Activated CD8-positive, alpha-beta memory T cell treated with anti-CD3 and anti-CD28 coated beads for 24 hours (primary cell): ENCODE results near the gene PRKG1.
"Not testable (repeated sequence)": the region's sequence is repeated elsewhere in the genome, so short reads cannot be mapped to it uniquely, and the experiment has no call there.

ENCODE experiments used
- DNase-seq: peaks from one replicate; pipeline ENCODE4 v3.0.0-alpha.2; 2020

The PRKG1 gene

DNA sequence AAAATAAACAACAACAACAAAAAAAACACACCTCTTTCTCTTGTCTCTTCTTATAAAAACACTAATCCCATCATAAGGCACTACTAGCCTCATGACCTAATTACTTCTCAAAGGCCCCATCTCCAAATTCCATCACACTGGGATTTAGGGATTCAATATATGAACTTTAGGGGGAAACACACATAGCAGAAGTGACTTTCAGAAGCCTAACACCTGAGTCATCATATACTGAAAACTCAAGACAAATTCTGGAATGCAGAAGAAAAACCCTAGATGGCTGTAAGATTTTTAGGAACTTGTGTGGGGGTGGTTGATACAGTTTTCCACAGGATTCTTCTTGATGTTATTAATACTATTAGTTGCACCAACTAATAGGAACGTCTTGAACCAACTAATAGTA, 658.8 kb downstream of the PRKG1 start:
- DNase-seq: no peak

DNA sequence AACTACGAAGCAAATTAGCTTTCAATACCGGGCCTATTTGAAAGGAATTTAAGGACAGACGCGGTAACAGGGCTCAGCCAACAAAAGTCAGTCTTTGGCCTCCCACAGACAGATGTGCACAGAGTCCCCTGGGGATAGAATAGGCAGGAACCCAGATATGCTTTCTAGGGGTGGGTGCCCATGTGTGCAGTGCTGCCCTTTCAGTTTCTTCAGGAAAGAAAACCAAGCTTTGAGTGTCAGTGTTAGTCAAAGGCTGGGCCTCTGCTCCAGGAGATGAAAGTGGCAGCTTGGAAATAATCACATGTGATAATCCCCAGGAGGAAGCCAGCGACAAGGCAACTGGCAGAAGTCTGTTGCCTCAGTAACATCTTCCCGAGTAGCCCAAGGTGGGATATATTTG, 668.9 kb downstream of the PRKG1 start:
- no peak for DNase-seq

DNA sequence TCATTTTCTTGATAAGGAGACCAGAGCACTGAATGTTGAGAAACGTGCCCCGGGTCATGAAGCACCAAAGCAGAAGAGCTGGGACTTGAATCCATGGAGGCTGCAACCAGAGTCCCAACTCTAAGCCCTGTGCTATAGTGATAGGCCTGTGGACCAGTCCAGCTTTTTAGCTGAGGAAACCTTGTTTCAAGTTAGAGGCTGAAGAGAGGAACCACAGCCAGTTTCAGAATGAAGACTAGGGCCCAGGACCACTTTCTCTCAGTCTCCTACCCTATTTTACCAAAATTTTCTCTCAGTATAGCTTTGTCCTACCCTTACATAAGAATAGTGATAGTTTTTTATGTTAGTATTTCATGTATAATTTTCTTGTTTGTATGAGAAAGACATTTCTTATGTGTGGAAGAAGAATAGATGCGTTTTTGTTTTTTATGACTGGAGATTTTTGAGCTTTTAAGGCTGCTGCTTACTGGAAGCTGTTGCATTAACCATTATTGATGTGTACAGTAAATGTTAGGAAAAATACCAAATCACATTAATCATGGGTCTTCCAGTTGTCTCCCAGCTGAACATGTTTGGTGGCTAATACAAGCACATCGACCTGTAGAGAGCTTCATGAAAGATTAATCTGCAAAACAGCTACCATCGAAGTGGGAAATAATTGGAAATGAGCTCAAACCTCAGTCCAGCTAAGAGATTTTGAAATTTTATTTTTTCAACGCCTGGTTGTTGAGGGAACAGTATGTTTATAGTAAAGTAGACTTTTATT, 670.1 kb downstream of the PRKG1 start:
- DNase-seq: no peak

DNA sequence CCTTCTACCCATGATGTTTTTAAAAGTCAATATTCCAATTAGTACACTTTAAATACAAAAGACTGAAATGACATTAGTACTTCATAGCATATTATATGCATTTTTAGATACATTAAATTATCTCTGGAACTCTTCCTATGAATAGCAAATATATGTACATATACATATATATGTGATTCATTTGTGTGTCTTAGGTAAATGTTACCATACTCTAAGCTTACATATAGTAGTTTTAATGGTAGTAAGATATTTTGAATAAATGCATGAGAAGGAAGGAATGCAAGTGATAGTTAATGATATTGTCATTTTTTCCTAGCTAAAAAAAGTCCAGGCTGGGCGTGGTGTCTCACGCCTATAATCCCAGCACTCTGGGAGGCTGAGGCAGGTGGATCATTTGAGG, 671.1 kb downstream of the PRKG1 start:
- no peak for DNase-seq

DNA sequence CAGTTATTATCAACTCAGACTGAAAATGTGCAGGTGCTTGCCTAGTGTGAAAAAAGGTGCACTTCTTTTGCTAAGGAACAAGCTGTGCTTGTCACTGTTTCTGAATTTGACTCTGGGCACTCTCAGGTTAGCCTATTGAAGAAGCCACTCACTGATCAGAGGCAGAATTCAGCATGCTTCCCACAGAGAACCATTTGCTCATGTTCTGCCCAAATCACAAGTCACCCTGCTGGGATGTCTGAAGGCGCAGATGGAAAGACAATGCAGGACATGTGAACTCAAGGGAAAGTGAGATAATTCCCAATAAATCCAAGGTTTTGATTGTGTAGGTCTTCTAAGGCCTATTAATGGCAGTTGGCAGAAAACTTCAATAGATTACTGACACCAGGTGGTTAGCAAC, 672.9 kb downstream of the PRKG1 start:
- DNase-seq: no peak

DNA sequence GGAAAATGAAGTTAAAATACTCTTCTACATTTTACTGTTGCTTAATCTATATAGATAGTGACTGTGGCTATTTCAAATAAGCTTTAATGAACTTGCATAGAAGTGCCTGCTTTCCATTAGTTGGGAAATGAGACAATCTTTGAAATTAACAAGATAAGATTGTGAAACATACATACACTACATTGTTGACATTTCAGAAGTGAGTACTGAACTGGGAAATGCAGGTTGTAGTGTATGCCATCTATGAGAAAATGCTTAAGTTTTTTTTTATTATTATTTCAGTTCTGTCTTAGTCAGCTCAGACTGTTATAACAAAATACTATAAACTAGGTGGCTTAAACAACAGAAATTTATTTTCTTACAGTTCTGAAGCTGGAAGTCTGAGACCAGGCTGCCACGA, 674.7 kb downstream of the PRKG1 start:
- DNase-seq: no peak

DNA sequence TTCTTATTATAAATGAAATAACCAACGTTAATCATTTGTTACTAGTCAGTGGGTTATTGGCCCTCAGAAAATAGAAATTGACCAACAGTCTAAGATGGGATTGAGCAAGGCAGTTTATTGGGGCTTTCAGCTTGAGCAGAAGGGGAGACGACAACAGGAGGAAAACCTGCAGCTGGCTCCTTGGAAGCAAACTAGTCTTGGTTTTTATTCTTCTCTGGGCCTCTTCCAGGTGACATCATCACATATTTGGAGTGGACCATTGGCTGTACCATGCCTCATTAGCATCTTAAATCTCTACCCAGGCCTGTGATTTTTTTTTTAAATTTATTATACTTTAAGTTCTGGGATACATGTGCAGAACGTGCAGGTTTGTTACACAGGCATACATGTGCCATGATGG, 684.1 kb downstream of the PRKG1 start:
- DNase-seq: no peak

DNA sequence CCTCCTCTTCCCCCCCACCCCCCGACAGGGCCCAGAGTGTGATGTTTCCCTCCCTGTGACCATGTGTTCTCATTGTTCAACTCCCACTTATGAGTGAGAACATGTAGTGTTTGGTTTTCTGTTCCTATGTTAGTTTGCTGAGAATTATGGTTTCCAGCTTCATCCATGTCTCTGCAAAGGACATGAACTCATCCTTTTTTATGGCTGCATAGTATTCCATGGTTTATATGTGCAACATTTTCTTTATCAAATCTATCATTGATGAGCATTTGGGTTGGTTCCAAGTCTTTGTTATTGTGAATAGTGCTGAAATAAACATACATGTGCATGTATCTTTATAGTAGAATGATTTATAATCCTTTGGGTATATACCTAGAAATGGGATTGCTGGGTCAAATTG, 684.6 kb downstream of the PRKG1 start:
- not testable (repeated sequence) for DNase-seq

DNA sequence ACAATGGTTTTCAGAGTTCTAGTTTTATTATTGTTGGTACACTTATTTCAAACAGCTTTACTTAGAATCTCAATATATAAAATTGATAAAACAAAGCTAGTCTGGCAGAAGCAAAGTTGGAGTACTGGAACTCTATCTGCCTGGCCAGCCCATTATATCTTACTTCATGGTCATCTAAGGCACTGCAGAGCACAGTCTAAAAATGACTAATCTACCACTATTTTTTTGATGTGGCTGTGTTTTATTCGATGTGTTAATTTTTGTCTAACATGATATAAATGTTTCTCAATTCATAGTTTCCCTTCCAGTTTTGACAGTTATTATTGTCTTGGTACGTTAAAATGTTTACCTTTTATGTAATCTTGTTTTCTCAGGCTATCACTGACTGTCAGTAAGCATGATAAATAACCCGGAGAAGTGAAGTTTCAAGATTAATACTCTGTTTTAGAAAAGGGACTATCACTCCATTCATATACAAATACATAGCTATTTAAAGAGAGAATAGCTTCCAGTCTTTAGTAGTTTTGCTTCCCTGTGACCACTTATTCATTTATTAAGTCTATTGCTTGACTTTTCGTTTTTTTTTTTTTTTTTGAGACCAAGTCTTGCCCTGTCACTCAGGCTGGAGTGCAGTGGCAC, 685.7 kb downstream of the PRKG1 start:
- no peak for DNase-seq

DNA sequence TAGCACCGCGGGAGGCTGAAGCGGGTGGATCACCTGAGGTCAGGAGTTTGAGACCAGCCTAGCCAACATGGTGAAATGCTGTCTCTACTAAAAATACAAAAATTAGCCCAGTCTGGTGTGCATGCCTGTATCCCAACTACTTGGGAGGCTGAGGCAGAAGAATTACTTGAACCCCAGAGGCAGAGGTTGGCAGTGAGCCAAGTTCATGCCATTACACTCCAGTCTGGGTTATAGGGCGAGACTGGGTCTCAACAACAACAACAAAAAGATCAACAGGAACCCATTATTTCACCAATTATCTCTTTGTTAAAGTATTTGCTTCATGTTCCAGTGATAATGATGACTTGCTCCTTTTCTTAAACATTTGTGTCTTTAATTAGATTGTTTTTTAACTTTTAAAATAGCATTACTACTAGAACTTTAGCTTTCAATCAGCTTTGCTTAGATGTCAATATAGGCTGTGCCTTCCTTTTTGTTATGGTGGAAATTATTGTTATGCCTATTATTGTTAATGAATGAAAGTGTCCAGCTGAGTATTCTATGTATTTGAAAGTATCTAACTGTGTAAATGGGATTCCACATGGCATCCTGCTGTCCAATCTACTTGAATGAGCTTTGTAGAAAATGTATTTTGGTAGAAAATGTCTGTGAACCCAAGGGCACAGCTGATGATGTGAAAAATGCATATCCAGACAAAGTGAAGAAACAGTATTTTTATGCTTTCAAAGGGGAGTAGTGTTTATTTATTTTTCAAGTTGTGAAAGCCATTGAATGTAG, 686.8 kb downstream of the PRKG1 start:
- no peak for DNase-seq

DNA sequence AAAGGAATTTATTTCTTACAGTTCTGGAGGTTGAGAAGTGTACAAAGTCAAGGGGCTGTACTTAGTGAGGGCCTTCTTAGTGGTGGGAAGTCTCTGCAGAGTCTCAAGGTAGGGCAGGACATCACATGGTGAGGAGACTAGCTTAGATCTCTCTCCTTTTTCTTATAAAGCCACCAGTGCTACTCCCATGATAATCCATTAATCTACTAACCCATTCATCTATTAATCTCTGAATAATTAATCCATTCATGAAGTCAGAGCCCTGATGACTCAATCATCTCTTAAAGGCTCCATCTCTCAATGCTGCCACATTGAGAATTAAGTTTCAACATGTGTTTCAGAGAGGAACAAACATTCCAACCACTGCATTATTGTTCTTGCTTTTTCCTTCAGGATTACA, 689.5 kb downstream of the PRKG1 start:
- DNase-seq: no peak

DNA sequence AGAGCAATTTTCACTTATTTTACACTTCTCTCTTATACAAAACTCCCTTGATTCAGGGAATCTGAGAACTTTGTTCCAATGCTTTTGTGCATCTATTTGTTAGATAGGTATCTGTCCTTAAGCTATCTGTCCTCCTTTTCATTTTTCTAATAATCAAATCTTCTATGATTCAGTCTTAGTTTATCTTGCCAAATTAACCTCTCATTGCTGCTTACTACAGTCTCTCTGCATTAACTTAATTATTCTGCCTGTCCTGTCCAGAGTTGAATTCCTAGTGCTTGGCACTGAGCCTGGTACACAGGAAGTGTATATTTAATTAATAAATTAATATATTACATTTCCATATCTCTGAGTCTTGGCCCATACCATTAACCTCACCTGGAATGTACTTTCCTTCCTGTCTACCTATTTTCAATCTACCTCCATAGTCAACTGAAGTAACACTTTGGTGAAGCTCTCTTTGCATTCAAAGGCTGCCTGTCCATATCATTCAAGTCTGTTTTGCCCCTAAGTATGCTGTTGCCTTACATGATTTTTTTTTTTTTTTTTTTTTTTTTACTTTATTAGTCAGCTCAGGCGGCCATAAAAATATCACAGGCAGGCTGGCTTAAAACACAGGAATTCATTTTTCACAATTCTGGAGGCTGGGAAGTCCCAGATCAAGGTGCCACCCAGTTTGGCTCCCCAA, 691.1 kb downstream of the PRKG1 start:
- no peak for DNase-seq

DNA sequence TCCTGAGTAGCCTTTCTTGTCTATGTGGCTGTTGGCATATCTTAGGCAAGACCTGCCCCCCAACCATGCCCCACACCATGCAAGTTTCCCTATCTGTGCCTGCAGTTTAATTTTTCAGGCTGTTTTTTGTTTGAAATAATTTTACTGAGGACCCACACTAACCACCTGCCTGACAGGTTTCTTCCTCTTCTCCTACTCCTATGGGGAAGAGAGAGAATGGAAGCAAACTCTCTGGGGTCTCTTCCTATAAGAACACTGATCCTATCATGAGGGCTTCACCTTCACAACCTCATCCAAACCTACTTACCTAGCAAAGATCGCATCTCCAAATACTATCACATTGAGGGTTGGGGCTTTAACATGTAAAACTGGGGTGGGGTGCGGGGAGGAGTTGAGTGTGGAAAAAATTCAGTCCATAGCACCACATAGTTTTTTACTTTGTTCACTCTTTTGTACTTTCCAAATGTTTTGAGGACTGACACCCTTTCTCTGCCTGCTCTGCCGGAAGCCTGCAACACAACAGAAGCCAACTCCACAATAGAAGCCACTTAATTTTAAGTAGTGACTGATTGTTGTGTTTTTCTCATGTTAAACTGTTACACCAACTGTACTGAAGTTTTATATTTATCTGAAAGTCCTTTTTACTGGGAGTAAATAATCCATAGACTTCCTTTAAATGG, 692.3 kb downstream of the PRKG1 start:
- no peak for DNase-seq

DNA sequence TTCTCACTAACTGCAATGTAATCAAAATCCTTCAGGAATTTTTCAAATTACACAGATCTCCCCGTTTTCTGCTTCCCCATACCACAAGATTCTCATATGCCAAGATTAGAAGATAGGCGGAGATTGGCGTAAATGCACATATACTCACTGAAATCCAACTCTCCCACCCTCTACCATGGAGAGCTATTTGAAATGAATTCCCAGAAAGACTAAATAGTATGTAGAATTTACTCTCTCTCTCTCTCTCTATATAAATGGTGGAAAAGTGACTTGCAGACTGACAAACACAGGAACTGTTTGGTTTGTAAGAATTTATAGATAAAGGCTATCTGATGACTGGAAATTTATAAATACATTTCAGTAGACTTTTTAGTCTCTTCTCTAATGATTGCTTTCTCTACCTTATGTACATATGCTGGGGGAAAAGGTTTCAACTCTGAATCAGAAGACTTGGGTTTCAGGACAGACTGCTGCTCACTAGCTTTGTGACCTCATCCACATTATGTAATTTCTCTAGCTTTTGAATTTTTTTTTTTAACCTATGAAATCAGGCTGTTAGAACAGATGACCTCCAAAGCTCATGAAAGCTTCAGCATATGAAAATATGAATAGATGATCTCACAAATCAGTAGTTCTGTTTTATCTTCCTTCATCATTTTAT, 692.9 kb downstream of the PRKG1 start:
- no peak for DNase-seq

DNA sequence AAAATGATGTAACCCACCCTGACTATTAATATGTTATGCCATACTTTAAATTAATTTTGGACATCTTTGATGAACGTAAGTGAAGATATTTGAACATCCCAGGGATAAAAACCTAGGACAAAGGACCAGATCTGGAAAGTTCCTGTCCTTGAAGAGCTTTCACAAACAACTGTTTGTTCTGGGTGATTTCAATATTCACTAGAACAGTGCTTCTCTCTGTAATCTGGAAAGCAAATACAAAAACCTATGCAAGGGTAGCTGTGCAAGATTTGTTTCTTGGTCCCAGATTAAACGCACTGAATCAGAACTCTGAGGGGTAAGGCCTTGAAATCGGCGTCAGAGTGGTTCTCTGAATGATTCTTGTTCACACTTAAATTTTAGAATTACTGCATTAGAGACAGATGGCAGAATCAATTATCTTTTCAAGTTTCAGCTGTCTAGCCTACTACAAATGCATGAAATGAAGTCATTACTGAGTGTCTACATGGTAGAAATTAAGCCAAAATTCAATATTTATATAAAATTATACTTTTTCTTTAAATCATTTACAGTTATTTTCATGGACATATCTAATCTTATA, 694.7 kb downstream of the PRKG1 start:
- no peak for DNase-seq

DNA sequence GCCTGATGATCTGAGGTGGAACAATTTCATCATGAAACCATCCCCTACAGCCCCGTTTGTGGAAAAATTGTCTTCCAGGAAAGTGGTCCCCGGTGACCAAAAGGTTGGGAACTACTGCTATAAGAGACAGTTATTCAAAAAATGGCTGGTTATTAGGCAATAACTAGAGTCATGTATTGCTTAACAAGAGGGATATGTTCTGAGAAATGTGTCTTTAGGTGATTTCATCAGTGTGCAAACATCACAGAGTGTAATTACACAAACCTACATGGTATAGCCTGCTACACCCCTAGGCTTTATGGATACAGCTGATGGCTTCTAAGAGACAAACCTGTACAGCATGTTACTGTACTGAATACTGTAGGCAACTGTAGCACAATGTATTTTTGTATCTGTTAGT, 696.4 kb downstream of the PRKG1 start:
- DNase-seq: no peak

DNA sequence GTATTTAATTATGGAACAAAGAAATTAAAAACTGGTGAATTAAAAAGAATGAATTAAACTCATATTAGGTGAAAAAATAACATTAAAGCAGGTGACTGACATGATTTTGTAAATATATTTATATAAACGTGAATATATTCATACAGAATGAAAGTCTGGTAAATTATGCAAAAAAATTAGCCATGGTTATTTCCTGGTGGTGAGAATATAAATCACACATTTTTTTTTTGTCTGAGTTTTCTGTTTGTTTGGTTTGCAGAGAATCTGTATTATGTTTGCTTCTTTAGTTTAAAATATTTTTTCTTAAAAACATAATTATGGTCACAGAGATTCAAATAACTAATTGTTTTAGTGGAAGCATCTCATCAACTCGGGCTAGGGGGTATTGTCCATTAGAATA, 698.1 kb downstream of the PRKG1 start:
- DNase-seq: no peak

DNA sequence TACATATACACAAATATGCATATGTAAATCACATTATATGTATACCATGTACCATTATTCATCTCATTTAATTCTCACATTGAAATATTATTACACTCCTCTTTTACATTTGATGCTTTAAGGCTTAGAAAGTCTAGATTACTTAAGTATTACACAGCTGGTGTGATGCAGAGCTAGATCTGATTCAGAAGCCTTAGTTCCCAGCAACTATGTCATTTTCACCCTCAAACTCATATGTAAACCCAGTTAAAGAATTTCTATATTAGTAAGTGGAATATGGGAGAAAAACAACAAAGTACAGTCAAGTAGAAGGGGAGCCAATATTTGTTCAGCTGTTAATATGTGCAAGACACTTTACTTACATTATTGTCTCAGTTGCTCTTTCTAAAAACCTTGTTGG, 699.4 kb downstream of the PRKG1 start:
- DNase-seq: no peak

DNA sequence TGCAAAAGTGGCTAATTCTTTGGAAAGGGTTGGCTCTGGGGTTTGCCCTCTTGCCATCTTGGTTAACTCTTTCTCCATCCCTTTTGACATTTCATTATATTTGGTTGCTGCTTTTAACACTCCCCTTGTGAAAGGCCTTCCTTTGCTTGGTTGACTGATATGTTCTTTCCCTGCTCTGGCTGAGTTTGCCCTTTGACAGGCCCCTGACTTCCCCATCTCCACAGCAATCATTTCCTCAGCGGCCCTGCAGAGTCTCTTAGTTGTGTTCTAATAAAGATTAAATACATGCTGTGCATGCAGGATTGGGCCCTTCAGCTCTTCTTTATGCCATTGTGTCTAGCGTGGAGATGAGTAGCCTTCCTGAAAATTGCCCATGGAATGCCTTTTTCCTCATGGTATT, 709.7 kb downstream of the PRKG1 start:
- no peak for DNase-seq

DNA sequence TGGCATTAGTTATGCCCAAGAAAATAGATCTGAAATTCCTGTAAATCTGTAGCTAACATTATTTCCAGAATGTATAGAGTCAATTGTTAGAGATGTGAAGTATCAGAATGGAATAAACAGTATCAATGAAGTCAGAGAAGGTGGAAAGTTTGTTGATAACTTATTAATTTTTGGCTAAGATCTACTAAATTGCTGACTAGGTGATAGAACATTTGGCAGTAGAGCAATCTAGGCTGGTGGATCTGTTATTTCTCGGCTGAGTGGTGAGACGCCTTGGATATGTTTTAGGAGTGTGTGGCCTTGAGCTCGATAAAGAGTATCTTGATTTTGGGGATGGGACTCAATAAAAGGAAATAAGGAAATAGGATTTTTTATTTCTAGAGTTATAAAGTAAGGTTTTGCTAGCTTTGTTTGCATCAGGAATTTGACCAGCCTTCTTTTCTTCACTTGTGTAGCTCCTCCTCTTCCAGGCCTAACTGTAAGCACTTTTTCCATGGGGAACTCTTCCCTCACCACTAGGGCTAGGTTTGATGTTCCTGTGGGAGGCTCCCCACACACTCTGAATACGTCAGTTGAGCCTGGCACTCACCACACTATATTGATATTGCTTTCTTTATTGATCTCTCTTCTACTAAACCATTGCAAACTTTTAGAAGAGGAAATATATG, 711.9 kb downstream of the PRKG1 start:
- no peak for DNase-seq

DNA sequence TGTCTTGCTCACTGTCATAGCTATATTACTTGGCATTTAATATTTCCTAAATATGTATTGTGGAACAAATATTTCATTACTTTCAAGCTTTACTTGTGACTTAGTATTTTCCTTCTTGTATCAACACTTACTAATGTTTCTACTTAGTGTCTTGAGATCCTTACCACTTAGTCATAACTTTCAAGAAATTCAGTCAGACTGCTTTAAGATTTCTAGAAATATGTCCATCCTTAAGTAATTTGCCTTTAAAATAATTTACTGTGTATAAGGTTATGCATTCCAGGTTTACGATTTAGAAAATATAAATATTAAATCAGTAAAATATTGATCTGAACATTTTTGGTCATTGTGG, 712.4 kb downstream of the PRKG1 start:
- no peak for DNase-seq

DNA sequence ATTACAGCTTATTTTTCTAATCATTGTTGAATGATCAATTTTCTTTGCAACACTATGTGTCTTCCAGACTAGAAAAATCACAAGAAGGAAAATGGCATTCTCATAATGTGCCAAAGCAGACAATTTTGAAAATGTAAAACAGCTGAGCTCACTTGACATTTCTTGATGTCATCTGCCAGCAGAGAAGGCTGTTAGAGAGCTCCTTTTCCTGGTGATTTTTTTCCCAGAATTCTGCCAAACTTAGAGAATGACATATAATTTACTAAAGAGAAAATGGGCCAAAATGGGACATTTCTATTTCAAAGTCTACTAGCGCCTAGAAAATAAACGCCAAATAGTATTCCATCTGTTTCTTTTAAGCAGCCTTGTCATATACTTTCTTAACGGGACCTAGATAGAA, 714.0 kb downstream of the PRKG1 start:
- no peak for DNase-seq
